A549 (cell line): ENCODE results near the gene PCDHA6. TPM values are rescaled to one million over a fixed set of nuclear protein-coding genes. Genes with fewer than 3 reads are reported as not detected.
"Not testable (repeated sequence)": the region's sequence is repeated elsewhere in the genome, so short reads cannot be mapped to it uniquely, and the experiment has no call there.

Source experiments
- ATAC-seq, 2 experiments: fragments of 200-7000 bp in 1 of 2; fragments of >200 bp in 1 of 2; cut with Nextera tagmentation in 1 of 2; cut with Tn5 transposase in 1 of 2; 3 replicates each; pipeline versions ENCODE4 v1.8.0 to v1.9.1; 2018 to 2020; ENCODE audit warnings: mild to moderate bottlenecking in 1 of 2, moderate library complexity in 1 of 2
- CTCF ChIA-PET: fragments of 300-600 bp; sonication (Branson Sonifier 250); formaldehyde crosslinking; extraction: SDS; loops from one replicate; lab custom pipeline; 2021; ENCODE audit warnings: antibody characterized with exemption, inconsistent platforms; lab: Yijun Ruan, JAX
- POLR2A ChIA-PET: fragments of 350-600 bp; formaldehyde crosslinking; extraction: SDS; loops from one replicate; lab custom pipeline; 2021; ENCODE audit warnings: antibody characterized with exemption, inconsistent platforms; lab: Yijun Ruan, JAX
- DNase-seq, 2 experiments: peaks; one replicate each; pipeline versions ENCODE4 v3.0.0 to v3.0.0-alpha.2; 2011 to 2016; ENCODE audit warnings: low read depth in 1 of 2, low spot score in 1 of 2
- FAIRE-seq: peaks from 2 replicates; lab custom pipeline; 2011; peaks lifted over from hg19 to GRCh38; lab: Jason Lieb, UNC
- H3K27ac ChIP-seq, 2 experiments: fragments of >200 bp; sonication (Bioruptor Twin); formaldehyde crosslinking; 3 replicates each; pipeline ENCODE4 v1.5.1; 2016 to 2017
- H3K4me1 ChIP-seq: fragments of >200 bp; sonication (Bioruptor Twin); formaldehyde crosslinking; 3 replicates; pipeline ENCODE4 v1.6.1; 2016
- H3K4me2 ChIP-seq: fragments of >200 bp; sonication (Bioruptor Twin); formaldehyde crosslinking; 3 replicates; pipeline ENCODE4 v1.6.1; 2016
- H3K4me3 ChIP-seq: fragments of >200 bp; sonication (Bioruptor Twin); formaldehyde crosslinking; 3 replicates; pipeline ENCODE4 v1.5.1; 2016
- H3K9me3 ChIP-seq: fragments of >200 bp; sonication (Bioruptor Twin); formaldehyde crosslinking; 3 replicates; pipeline ENCODE4 v1.6.1; 2016
- ATOH8 ChIP-seq: fragments of 250-450 bp; sonication (Bioruptor Pico); IDR thresholded peaks from 2 replicates; pipeline ENCODE4 v1.5.0; 2020; ENCODE audit warnings: low read depth, mild to moderate bottlenecking, moderate library complexity
- BCL3 ChIP-seq: fragments of >200 bp; sonication (Bioruptor Twin); formaldehyde crosslinking; IDR thresholded peaks from 3 replicates; pipeline ENCODE4 v1.6.1; 2016
- BHLHE40 ChIP-seq: IDR thresholded peaks from 2 replicates; pipeline ENCODE4 v1.6.1; 2012; ENCODE audit warnings: low read depth, low read length, inconsistent platforms
- CTCF ChIP-seq: fragments of >200 bp; sonication (Bioruptor Twin); formaldehyde crosslinking; IDR thresholded peaks from 3 replicates; pipeline ENCODE4 v1.5.1; 2016
- EHF ChIP-seq: fragments of 250-450 bp; sonication (Bioruptor Pico); IDR thresholded peaks from 2 replicates; pipeline ENCODE4 v1.5.0; 2020; ENCODE audit warnings: mild to moderate bottlenecking
- ELK1 ChIP-seq: fragments of 150-350 bp; IDR thresholded peaks from 2 replicates; pipeline ENCODE4 v1.6.1; 2014; ENCODE audit warnings: low read depth, mild to moderate bottlenecking, low read length
- EP300 ChIP-seq, 2 experiments: fragments of >200 bp; sonication (Bioruptor Twin); formaldehyde crosslinking; IDR thresholded peaks; 2 replicates in 1 of 2; 3 replicates in 1 of 2; pipeline ENCODE4 v1.6.1; 2016 to 2017
- HDAC2 ChIP-seq: fragments of 200-600 bp; sonication (generic); IDR thresholded peaks from 2 replicates; pipeline ENCODE4 v1.6.1; 2016
- HOXB5 ChIP-seq: fragments of 250-450 bp; sonication (Bioruptor Pico); IDR thresholded peaks from 2 replicates; pipeline ENCODE4 v1.5.0; 2020; ENCODE audit warnings: mild to moderate bottlenecking, moderate library complexity
- KDM5A ChIP-seq: fragments of 200-600 bp; sonication (generic); IDR thresholded peaks from 2 replicates; pipeline ENCODE4 v1.6.1; 2016; ENCODE audit warnings: antibody characterized with exemption, mild to moderate bottlenecking
- NPAS2 ChIP-seq: fragments of 250-450 bp; sonication (Bioruptor Pico); IDR thresholded peaks from 2 replicates; pipeline ENCODE4 v1.8.0; 2022; ENCODE audit warnings: mild to moderate bottlenecking, moderate library complexity, borderline replicate concordance
- PHF8 ChIP-seq: fragments of 200-600 bp; sonication (generic); IDR thresholded peaks from 2 replicates; pipeline ENCODE4 v1.6.1; 2016; ENCODE audit warnings: low read depth, mild to moderate bottlenecking, antibody characterized with exemption, moderate library complexity, borderline replicate concordance
- RAD21 ChIP-seq, 2 experiments: fragments of >200 bp in 1 of 2; sonication (Bioruptor Twin) in 1 of 2; formaldehyde crosslinking in 1 of 2; IDR thresholded peaks in 1 of 2; conservative IDR thresholded peaks in 1 of 2; 2 replicates in 1 of 2; 3 replicates in 1 of 2; pipeline ENCODE4 v1.6.1; 2012 to 2018; ENCODE audit warnings: inconsistent platforms in 1 of 2
- RARB ChIP-seq: fragments of 250-450 bp; sonication (Bioruptor Pico); IDR thresholded peaks from 2 replicates; pipeline ENCODE4 v1.8.0; 2021; ENCODE audit warnings: mild to moderate bottlenecking, moderate library complexity
- ZFP36 ChIP-seq: fragments of 450-650 bp; IDR thresholded peaks from 2 replicates; pipeline ENCODE4 v1.6.1; 2014; ENCODE audit warnings: borderline replicate concordance; ENCODE audit not compliant: partially characterized antibody
- WGBS: methylation state at CpG from one replicate; pipeline ENCODE4 v1.1.6; 2017; ENCODE audit errors: missing lambda C conversion rate; 5-methylcytosine and 5-hydroxymethylcytosine counted together
- polyA plus RNA-seq, 4 experiments: library from polyadenylated mRNA; depleted of rRNA in 3 of 4; stranded (reverse); fragments of >200 nt; fragmentation: RNase III in 1 of 4; extraction: RNeasy Plus Mini Kit Qiagen cat#74134 plus additional on column Dnase treatment in 1 of 4; gene quantifications; 2 replicates in 3 of 4; 3 replicates in 1 of 4; pipeline ENCODE4 v1.2.3, GENCODE V29; 2011 to 2017

PCDHA6 gene
- polyA plus RNA-seq, 2 of the 4 experiments (the other 2 are of a cell fraction) = 0.04 to 0.16 TPM

GRCh38 chr5:140802781-140803271 is 24.9 kb upstream of the PCDHA6 start:
- H3K4me1 ChIP-seq = no peaks in the 10 kb centered on the region
- no peak for FAIRE-seq

GRCh38 chr5:140806834-140807775 is 20.7 kb upstream of the PCDHA6 start, which contains the start of gene PCDHA4:
PCDHA4 (plus strand) TSS chr5:140807068.
- Histone ChIP-seq H3K27ac (peak within 1 kb of the TSS; percentile 66 to 80), H3K4me2 (peak within 1 kb of the TSS; percentile 60), H3K4me3 (peak within 1 kb of the TSS; percentile 60), H3K9me3 (peaks cover 3% of the 10 kb centered on the region; the same call in 1 of the 3 replicates), H3K4me1 (no peaks in the 10 kb centered on the region)
- TF ChIP-seq CTCF (peak; percentile 66), HDAC2 (no peak), RAD21 (conservative IDR thresholded peaks at IDR 0.05 in 1 of 2, IDR thresholded peaks at IDR 0.05 in 1 of 2) (peak; percentile 67 to 70), PHF8 (peak; percentile 31; the same call in 1 of the 2 replicates)
- CTCF ChIA-PET = interaction anchor here (0.7 to 6.5 kb wide), 25 partner anchors 9 to 358 kb away, joined by 3 to 74 read pairs (median 5); partner anchors contain the start of genes PCDHA1, PCDHA11, PCDHA12 and PCDHA5
- POLR2A ChIA-PET = no interaction called here
- DNase-seq (peak; percentile 24 to 74), FAIRE-seq (peak; percentile 74), ATAC-seq (peak; percentile 97 to 98)
- 35% methylated on average over 38 of the region's 47 CpGs for WGBS

More at GRCh38 chr5:140802781-140803271, 24.9 kb upstream of the PCDHA6 start:
- ATAC-seq = no peak
- no peak overlapping the region for H3K27ac ChIP-seq
- peaks cover 26% of the 10 kb centered on the region for H3K9me3 ChIP-seq
- no peak overlapping the region for H3K4me3 ChIP-seq
- no peak for TF ChIP-seq NPAS2
- TF ChIP-seq ZFP36 = no peak
- no peak for TF ChIP-seq PHF8
- no peak for TF ChIP-seq KDM5A
- TF ChIP-seq ELK1 = no peak
- no peak for TF ChIP-seq EHF (CRISPR knock-in tag)
- H3K4me2 ChIP-seq = no peak overlapping the region
- WGBS = 85% methylated on average over 50 of the region's 53 CpGs
- no peak for DNase-seq
- CTCF ChIA-PET = interaction anchor here (1.0 to 3.1 kb wide), 8 partner anchors 12 to 266 kb away, joined by 3 to 16 read pairs (median 4); partner anchors contain the start of genes PCDHA12 and PCDHA5
- POLR2A ChIA-PET = no interaction called here

GRCh38 chr5:140808241-140808888 is 19.4 kb upstream of the PCDHA6 start:
- H3K4me1 ChIP-seq, H3K27ac ChIP-seq, H3K9me3 ChIP-seq, H3K4me2 ChIP-seq, POLR2A ChIA-PET, DNase-seq, FAIRE-seq, ATAC-seq, H3K4me3 ChIP-seq: not testable (repeated sequence)
- 86% methylated on average over 51 of the region's 62 CpGs for whole genome bisulfite sequencing
- CTCF ChIA-PET = interaction anchor here (0.7 to 6.5 kb wide), 20 partner anchors 8 to 357 kb away, joined by 3 to 74 read pairs (median 6); partner anchors contain the start of genes PCDHA1, PCDHA12, PCDHA5 and PCDHAC1

GRCh38 chr5:140808889-140809291 is 18.9 kb upstream of the PCDHA6 start:
- H3K4me1 ChIP-seq = no peaks in the 10 kb centered on the region
- ChIA-PET POLR2A (no interaction called here), CTCF (interaction anchor here (1.2 to 6.5 kb wide), 7 partner anchors 8 to 232 kb away, joined by 3 to 74 read pairs (median 14); partner anchors contain the start of genes PCDHA5 and PCDHAC1)
- DNase-seq (no peak), FAIRE-seq (no peak), ATAC-seq (no peak)
- no peaks in the 10 kb centered on the region for H3K9me3 ChIP-seq
- H3K27ac ChIP-seq = no peak overlapping the region
- H3K4me2 ChIP-seq = no peak overlapping the region
- no peak overlapping the region for H3K4me3 ChIP-seq
- 91% methylated on average over 32 of the region's 43 CpGs for WGBS
- TF ChIP-seq HOXB5 (no peak), EP300 (IDR thresholded peaks at IDR 0.05) (no peak), BCL3 (no peak), HDAC2 (no peak), BHLHE40 (no peak), RARB (no peak), ATOH8 (CRISPR knock-in tag) (no peak)
